ENCODE results near the gene ARID3A.

Gene ARID3A

GRCh38 chr19:927351-927779 lies 1.5 kb downstream of the ARID3A start:
- H3K4me1 ChIP-seq (ENCODE audit: control insufficient read depth, insufficient read depth, low read length) = peaks cover 14% of the 10 kb centered on the region

GRCh38 chr19:927780-928401 lies 2.1 kb downstream of the ARID3A start:
- H3K36me3 ChIP-seq (ENCODE audit: control insufficient read depth, insufficient read depth, low read length) = peaks cover 36% of the 10 kb centered on the region
- peaks cover 19% of the 10 kb centered on the region for H3K4me1 ChIP-seq (ENCODE audit: control insufficient read depth, insufficient read depth, low read length)
- H3K27me3 ChIP-seq (ENCODE audit: control insufficient read depth, insufficient read depth, low read length) = no peaks in the 10 kb centered on the region
- H3K9me3 ChIP-seq (ENCODE audit: control insufficient read depth, insufficient read depth, low read depth, low read length) = no peaks in the 10 kb centered on the region
- peak overlapping the region; percentile 65 for H3K4me3 ChIP-seq (ENCODE audit: low read depth, low read length)
- H3K9ac ChIP-seq (ENCODE audit: low read length) = peak overlapping the region; percentile 78
- H3K27ac ChIP-seq (ENCODE audit: low read depth, low read length) = peak overlapping the region; percentile 97; the same call in 1 of the 2 replicates

More at GRCh38 chr19:927351-927779, 1.5 kb downstream of the ARID3A start:
- H3K9ac ChIP-seq (ENCODE audit: low read length) = peak overlapping the region; percentile 78
- no peaks in the 10 kb centered on the region for H3K9me3 ChIP-seq (ENCODE audit: control insufficient read depth, insufficient read depth, low read depth, low read length)
- H3K27me3 ChIP-seq (ENCODE audit: control insufficient read depth, insufficient read depth, low read length) = no peaks in the 10 kb centered on the region
- peaks cover 31% of the 10 kb centered on the region for H3K36me3 ChIP-seq (ENCODE audit: control insufficient read depth, insufficient read depth, low read length)
- H3K27ac ChIP-seq (ENCODE audit: low read depth, low read length) = peak overlapping the region; percentile 97; the same call in 1 of the 2 replicates
- H3K4me3 ChIP-seq (ENCODE audit: low read depth, low read length) = peak overlapping the region; percentile 65

GRCh38 chr19:928471-929202 lies 2.8 kb downstream of the ARID3A start:
- no peak overlapping the region for H3K4me3 ChIP-seq (ENCODE audit: low read depth, low read length)
- peak overlapping the region; percentile 10 for H3K9ac ChIP-seq (ENCODE audit: low read length)

GRCh38 chr19:929203-929890 lies 3.5 kb downstream of the ARID3A start:
- H3K4me3 ChIP-seq (ENCODE audit: low read depth, low read length) = no peak overlapping the region
- H3K27me3 ChIP-seq (ENCODE audit: control insufficient read depth, insufficient read depth, low read length) = no peaks in the 10 kb centered on the region
- H3K36me3 ChIP-seq (ENCODE audit: control insufficient read depth, insufficient read depth, low read length) = peaks cover 38% of the 10 kb centered on the region
- no peak overlapping the region for H3K27ac ChIP-seq (ENCODE audit: low read depth, low read length)
- no peaks in the 10 kb centered on the region for H3K9me3 ChIP-seq (ENCODE audit: control insufficient read depth, insufficient read depth, low read depth, low read length)
- peaks cover 32% of the 10 kb centered on the region for H3K4me1 ChIP-seq (ENCODE audit: control insufficient read depth, insufficient read depth, low read length)
- H3K9ac ChIP-seq (ENCODE audit: low read length) = peak overlapping the region; percentile 10

More at GRCh38 chr19:928471-929202, 2.8 kb downstream of the ARID3A start:
- Histone ChIP-seq H3K9me3 (ENCODE audit: control insufficient read depth, insufficient read depth, low read depth, low read length) (no peaks in the 10 kb centered on the region), H3K4me1 (ENCODE audit: control insufficient read depth, insufficient read depth, low read length) (peaks cover 26% of the 10 kb centered on the region), H3K27ac (ENCODE audit: low read depth, low read length) (peak overlapping the region; percentile 97; the same call in 1 of the 2 replicates), H3K27me3 (ENCODE audit: control insufficient read depth, insufficient read depth, low read length) (no peaks in the 10 kb centered on the region), H3K36me3 (ENCODE audit: control insufficient read depth, insufficient read depth, low read length) (peaks cover 37% of the 10 kb centered on the region)

GRCh38 chr19:929891-930258 lies 4.0 kb downstream of the ARID3A start:
- H3K4me1 ChIP-seq (ENCODE audit: control insufficient read depth, insufficient read depth, low read length) = peaks cover 36% of the 10 kb centered on the region
- peaks cover 40% of the 10 kb centered on the region for H3K36me3 ChIP-seq (ENCODE audit: control insufficient read depth, insufficient read depth, low read length)
- no peaks in the 10 kb centered on the region for H3K9me3 ChIP-seq (ENCODE audit: control insufficient read depth, insufficient read depth, low read depth, low read length)
- no peaks in the 10 kb centered on the region for H3K27me3 ChIP-seq (ENCODE audit: control insufficient read depth, insufficient read depth, low read length)
- H3K4me3 ChIP-seq (ENCODE audit: low read depth, low read length) = no peak overlapping the region
- H3K9ac ChIP-seq (ENCODE audit: low read length) = no peak overlapping the region
- no peak overlapping the region for H3K27ac ChIP-seq (ENCODE audit: low read depth, low read length)

- H3K4me3 ChIP-seq (ENCODE audit: low read depth, low read length) = no peak overlapping the region
These were observed 6.2 kb downstream of the ARID3A start for GRCh38 chr19:931860-932647.

GRCh38 chr19:932648-933552 lies 7.1 kb downstream of the ARID3A start:
- H3K4me1 ChIP-seq (ENCODE audit: control insufficient read depth, insufficient read depth, low read length) = peaks cover 32% of the 10 kb centered on the region
- H3K36me3 ChIP-seq (ENCODE audit: control insufficient read depth, insufficient read depth, low read length) = peaks cover 57% of the 10 kb centered on the region
- H3K9me3 ChIP-seq (ENCODE audit: control insufficient read depth, insufficient read depth, low read depth, low read length) = no peaks in the 10 kb centered on the region
- peak overlapping the region; percentile 96 for H3K27ac ChIP-seq (ENCODE audit: low read depth, low read length)
- H3K9ac ChIP-seq (ENCODE audit: low read length) = peak overlapping the region; percentile 61
- no peak overlapping the region; the same call in 1 of the 2 replicates for H3K4me3 ChIP-seq (ENCODE audit: low read depth, low read length)
- no peaks in the 10 kb centered on the region for H3K27me3 ChIP-seq (ENCODE audit: control insufficient read depth, insufficient read depth, low read length)

More at GRCh38 chr19:931860-932647, 6.2 kb downstream of the ARID3A start:
- Histone ChIP-seq H3K4me1 (ENCODE audit: control insufficient read depth, insufficient read depth, low read length) (peaks cover 36% of the 10 kb centered on the region), H3K27me3 (ENCODE audit: control insufficient read depth, insufficient read depth, low read length) (no peaks in the 10 kb centered on the region), H3K36me3 (ENCODE audit: control insufficient read depth, insufficient read depth, low read length) (peaks cover 52% of the 10 kb centered on the region), H3K9me3 (ENCODE audit: control insufficient read depth, insufficient read depth, low read depth, low read length) (no peaks in the 10 kb centered on the region), H3K27ac (ENCODE audit: low read depth, low read length) (peak overlapping the region; percentile 96), H3K9ac (ENCODE audit: low read length) (peak overlapping the region; percentile 61)

GRCh38 chr19:933553-933882 lies 7.7 kb downstream of the ARID3A start:
- H3K9me3 ChIP-seq (ENCODE audit: control insufficient read depth, insufficient read depth, low read depth, low read length) = no peaks in the 10 kb centered on the region
- H3K36me3 ChIP-seq (ENCODE audit: control insufficient read depth, insufficient read depth, low read length) = peaks cover 61% of the 10 kb centered on the region
- peak overlapping the region; percentile 96 for H3K27ac ChIP-seq (ENCODE audit: low read depth, low read length)
- peak overlapping the region; percentile 46 for H3K9ac ChIP-seq (ENCODE audit: low read length)
- H3K4me3 ChIP-seq (ENCODE audit: low read depth, low read length) = no peak overlapping the region
- H3K27me3 ChIP-seq (ENCODE audit: control insufficient read depth, insufficient read depth, low read length) = no peaks in the 10 kb centered on the region
- peaks cover 28% of the 10 kb centered on the region for H3K4me1 ChIP-seq (ENCODE audit: control insufficient read depth, insufficient read depth, low read length)

- H3K27me3 ChIP-seq (ENCODE audit: control insufficient read depth, insufficient read depth, low read length) = no peaks in the 10 kb centered on the region
- H3K9me3 ChIP-seq (ENCODE audit: control insufficient read depth, insufficient read depth, low read depth, low read length) = no peaks in the 10 kb centered on the region
- H3K27ac ChIP-seq (ENCODE audit: low read depth, low read length) = peak overlapping the region; percentile 96; the same call in 1 of the 2 replicates
- no peak overlapping the region for H3K4me3 ChIP-seq (ENCODE audit: low read depth, low read length)
- H3K4me1 ChIP-seq (ENCODE audit: control insufficient read depth, insufficient read depth, low read length) = peaks cover 25% of the 10 kb centered on the region
- H3K36me3 ChIP-seq (ENCODE audit: control insufficient read depth, insufficient read depth, low read length) = peaks cover 58% of the 10 kb centered on the region
- no peak overlapping the region for H3K9ac ChIP-seq (ENCODE audit: low read length)
These were observed 8.5 kb downstream of the ARID3A start for GRCh38 chr19:934197-934840.
